SK-N-MC (cell line): ENCODE results near the gene SMARCA4.

Experiments used
- EZH2 ChIP-seq: fragments of 200-600 bp; sonication (generic); IDR thresholded peaks from one replicate; pipeline ENCODE4 v1.6.1; 2017; ENCODE audit warnings: antibody characterized with exemption
- POLR2AphosphoS5 ChIP-seq: IDR thresholded peaks from 2 replicates; pipeline ENCODE4 v1.6.1; 2012; ENCODE audit warnings: mild to moderate bottlenecking, low read depth, low read length, borderline replicate concordance

DNA sequence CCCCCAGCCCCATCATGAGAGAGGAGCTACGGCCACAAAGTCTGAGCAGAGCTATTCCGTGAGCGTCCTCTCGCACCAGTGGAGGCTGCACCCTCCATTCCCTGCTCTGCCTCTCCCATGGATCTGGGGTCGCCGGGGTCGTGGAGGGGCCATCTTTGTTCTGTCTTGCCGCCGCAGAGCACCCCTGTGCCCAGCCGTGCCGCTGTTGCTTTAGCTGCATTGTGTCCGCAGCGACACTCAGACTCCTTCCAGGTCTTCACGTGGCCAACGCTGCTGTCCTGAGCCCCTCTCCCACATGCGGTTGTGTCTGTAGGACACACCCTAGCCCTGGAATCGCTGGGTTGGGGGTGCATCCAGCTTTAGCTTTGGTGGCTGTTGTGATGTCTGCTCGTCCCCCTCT lies 48.2 kb upstream of the SMARCA4 start:
- no peak for TF ChIP-seq POLR2AphosphoS5
- no peak for TF ChIP-seq EZH2
